GM21717 (cell line): ENCODE data around the gene HSPA4L.
A peak's percentile ranks its signal among the peaks of the same experiment; 100 is the strongest.

Source experiments
- ATAC-seq: cut with Tn5 transposase; IDR thresholded peaks from one replicate; pipeline ENCODE4 v1.9.1; 2021; ENCODE audit warnings: mild to moderate bottlenecking, moderate library complexity; ENCODE audit not compliant: unreplicated experiment

HSPA4L gene

GRCh38 chr4:127856813-127857447 is 74.8 kb downstream of the HSPA4L start:
- ATAC-seq: peak; percentile 94

- no peak for ATAC-seq
Measured at GRCh38 chr4:127857641-127858040, 75.5 kb downstream of the HSPA4L start.

DNA sequence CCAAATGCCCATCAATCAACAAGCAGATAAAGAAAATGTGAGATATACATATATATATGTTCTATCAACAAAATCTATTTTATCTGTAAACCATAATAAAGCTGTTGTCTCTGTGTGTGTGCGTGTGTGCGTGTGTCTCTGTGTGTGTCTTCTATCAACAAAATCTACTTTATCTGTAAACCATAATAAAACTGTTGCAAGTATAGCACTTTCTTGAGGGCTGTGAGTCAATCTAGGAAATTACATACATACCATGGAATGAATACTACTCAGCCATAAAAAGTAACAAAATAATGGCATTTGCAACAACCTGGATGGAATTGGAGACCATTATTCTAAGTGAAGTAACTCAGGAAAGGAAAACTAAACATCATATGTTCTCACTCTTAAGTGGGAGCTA is 86.1 kb downstream of the HSPA4L start:
- ATAC-seq: no peak

DNA sequence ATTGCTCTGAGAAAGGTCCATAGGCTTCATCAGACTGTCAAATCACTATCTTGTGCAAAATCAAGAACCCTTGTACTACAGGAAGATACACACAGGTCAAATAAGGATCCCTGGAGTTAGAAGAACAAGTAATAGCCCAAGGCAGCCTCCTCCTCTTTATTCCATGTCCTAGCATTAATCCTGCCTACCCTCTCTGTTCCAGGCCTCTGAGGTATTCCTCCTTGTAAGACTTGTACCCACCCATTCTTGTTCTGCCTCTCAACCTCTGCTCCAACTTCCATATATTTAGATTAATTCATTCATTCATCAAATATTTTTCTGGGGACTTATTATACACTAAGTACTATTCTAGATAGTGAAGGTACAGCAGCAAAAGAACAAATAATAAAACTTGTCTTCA is 88.2 kb downstream of the HSPA4L start:
- no peak for ATAC-seq

DNA sequence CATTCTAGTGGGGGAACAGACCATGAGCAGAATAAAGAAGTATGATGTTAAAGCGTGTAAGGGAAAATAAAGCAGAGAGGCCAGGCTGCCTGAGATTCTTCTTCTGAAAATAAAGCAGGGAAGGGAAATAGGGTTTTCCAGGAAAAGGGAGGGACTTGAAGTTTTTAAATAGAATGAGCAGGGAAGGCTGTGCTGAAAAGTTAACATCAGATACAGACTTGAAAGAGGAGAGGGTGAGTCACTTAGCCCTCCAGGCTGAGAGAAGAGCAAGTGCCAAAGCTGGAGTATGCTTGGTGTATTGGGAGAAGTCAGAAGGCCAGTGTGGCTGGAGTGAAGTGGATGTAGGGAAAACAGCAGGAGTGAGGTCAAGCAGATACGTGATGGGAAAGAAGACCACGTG is 88.6 kb downstream of the HSPA4L start:
- ATAC-seq: no peak

DNA sequence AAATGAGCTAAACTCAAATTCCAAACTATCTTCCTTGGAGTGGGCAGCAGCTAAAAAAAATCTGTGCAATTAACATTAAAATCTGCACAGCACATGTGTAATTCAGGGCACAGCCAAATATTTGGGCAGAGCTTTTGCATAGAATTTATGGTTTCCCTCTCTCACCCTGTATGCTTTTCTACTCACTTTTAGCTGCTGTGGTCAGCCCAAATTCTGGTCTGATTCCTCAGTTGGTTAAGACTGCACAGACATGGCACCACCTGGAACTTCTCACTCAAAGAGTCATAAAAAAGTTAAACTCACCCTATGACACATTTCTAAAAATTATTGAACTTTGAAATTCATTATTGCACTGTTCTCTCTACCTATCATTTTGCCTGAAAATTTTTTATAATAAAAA is 93.7 kb downstream of the HSPA4L start:
- no peak for ATAC-seq

DNA sequence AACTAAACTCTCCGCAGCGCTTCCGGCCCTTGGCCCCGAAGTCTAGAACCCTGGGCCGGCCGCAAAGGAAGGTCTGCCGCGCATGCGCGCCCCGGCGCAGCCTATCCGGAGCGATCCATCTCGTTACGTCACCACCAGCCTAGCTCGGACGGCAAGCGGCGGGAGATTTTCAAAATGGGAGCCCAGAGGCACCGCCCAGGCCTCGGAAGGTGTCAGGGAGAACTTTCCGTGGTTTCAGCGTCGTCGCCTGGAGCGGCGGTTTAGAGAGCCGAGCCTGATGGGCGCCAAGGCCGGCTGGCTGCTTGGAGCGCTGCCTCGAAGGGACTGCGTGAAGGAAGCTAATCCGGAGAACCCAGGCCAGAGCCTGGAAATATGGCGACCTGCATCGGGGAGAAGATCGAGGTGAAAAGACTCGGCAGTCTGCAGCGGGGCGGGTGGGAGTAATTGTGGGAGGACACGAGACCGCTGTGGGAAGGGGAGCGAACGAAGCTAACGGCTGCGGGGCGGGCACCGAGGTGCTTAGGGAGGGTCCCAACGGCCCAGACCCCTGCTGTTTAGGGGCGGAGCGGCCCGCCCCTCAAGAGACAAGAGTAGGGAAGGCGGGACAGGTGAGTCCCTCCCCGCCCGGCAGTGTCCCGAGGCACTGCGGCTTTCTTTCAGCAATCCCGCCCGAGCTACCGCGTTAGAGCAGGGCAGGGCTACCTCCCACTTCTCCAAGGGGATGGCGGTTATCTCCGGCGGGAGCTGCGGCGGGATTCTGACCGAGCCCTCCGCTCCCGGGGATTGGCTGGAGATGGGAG is 98.8 kb downstream of the HSPA4L start, which contains the start of gene PLK4:
PLK4 (plus strand) TSS at position 131 of the 800 bp plus-strand sequence; CDS start at position 373, 242 bp downstream.
- ATAC-seq: peak; percentile 94

DNA sequence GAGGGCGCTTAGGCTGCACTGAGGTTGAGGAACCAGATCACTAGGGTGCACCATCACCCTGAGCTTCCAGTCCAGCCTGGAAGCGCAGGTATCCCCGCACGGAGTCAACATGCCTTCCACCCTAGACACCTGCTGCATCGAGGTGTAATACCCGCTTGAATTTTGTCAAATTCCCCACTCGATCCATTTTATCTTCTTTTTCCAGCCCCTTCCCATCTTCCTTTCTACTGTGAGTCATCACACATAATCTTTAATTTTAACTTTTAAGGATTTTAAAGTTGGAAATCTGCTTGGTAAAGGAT is 99.4 kb downstream of the HSPA4L start:
- ATAC-seq: peak; percentile 46

GRCh38 chr4:127888559-127888958 is 106.4 kb downstream of the HSPA4L start:
- no peak for ATAC-seq

- no peak for ATAC-seq
Measured at GRCh38 chr4:127889903-127890302, 107.8 kb downstream of the HSPA4L start.
